ENCODE data around the gene CNTNAP2.

GRCh38 chr7:147304376-147304775 lies 1187.8 kb downstream of the CNTNAP2 start:
- TF ChIP-seq EZH2phosphoT487 (conservative IDR thresholded peaks at IDR 0.05; ENCODE audit: low read length) (no peak), CTCF (IDR thresholded peaks at IDR 0.05; ENCODE audit: insufficient read depth, low read length, poor library complexity, severe bottlenecking) (no peak)
